Measurements from ENCODE around the gene DRD3.

Gene DRD3

DNA sequence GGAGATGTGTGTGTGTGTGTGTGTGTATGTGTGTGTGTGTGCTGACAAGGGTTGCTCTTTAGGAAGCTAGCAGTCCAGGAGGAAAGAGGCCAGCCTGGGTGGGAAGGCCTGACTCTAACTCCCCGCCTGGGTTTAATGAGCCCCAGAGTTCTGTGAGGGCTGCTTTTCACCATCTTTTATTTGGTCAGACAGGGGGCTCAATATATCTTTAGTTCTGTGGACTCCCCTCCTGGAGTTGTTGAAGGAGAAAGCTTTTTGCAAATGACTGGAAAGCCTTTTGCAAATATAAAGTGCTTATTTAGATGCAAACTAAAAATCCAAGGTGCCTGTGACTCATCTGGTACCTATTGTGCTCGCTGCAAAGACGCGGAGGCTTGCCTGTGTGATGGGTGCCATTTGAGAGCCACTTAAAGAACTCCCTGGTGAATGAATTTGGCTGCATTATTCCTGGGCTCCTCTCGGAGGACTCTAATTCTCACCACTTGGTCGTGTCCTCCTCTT is 24.5 kb downstream of the DRD3 start:
- TF ChIP-seq ZNF274 (IDR thresholded peaks at IDR 0.05; ENCODE audit: low read depth, low read length) = no peak
- H3K4me3 ChIP-seq (ENCODE audit: low read length) = no peak overlapping the region

DNA sequence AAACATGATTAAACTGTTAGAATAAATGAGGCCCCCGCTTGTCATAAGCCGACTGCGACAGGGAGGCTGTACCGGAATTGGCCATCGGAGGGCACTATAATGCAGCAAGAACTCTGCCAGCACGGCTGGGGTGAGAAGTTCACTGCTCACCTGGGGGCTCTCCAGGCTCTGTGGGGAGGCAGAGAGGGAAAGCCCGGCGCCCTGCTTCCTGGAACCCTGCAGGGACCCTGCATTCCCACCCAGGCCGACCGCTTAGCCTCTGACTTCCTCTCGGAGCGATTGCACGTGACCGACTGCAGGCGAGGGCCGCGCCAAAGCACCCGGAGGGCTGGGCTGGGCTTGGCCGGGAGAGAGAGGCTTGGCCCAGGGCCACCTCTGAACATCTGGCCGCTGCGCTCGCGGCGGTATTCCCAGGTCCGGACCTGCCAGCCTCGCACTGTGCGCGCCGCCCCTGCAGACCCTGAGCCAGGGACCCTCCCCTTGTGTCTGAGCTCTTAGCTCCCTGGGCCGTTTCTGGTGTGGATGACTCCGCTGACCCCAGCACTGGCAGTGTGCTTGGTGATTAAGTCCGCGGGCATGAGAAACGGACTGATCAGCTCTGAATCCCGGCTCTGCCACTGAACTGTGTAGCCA is 26.2 kb downstream of the DRD3 start:
- H3K4me3 ChIP-seq (ENCODE audit: low read length) = peak overlapping the region; percentile 31; the same call in 1 of the 2 replicates
- TF ChIP-seq ZNF274 (IDR thresholded peaks at IDR 0.05; ENCODE audit: low read depth, low read length) = no peak

DNA sequence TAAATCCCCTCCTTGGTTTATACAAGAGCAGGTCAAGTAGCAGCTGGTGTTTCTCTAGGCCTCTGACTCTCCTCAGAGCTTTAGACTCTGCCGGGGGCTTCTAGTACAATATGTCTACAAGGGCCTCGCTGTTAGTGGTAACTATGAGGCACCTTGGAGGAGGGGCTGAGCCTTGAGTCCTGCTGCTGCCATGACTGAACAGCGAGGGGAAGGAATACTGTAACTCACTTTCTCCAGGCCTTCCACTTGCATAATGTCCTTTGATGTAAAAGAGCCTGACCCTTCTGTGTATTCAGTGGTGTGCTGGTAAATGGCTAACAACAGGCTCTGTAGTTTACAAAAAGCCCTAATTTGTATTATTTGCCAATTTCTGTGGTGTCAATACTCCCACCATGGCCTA is 27.8 kb downstream of the DRD3 start:
- TF ChIP-seq ZNF274 (IDR thresholded peaks at IDR 0.05; ENCODE audit: low read depth, low read length) = no peak
- no peak overlapping the region for H3K4me3 ChIP-seq (ENCODE audit: low read length)

DNA sequence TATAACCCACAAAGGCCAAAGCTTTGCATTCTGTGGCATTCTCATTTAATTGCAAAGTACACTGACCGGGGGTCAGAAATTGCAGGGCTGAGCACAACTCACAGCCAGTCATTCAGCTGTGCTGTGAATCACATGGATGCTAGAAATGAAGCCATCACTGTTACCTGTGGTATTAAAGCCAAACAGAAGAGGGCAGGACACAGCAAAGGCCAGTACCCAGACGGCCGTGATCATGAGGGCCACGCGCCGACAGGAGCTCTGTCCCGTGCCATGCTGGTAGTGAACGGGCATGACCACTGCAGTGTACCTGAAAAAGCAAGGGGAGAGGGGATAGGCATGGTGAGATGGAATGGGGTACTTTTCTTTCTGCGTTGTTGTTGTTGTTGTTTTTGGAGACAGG is 31.6 kb downstream of the DRD3 start:
- TF ChIP-seq ZNF274 (IDR thresholded peaks at IDR 0.05; ENCODE audit: low read depth, low read length) = no peak
- H3K4me3 ChIP-seq (ENCODE audit: low read length) = no peak overlapping the region

DNA sequence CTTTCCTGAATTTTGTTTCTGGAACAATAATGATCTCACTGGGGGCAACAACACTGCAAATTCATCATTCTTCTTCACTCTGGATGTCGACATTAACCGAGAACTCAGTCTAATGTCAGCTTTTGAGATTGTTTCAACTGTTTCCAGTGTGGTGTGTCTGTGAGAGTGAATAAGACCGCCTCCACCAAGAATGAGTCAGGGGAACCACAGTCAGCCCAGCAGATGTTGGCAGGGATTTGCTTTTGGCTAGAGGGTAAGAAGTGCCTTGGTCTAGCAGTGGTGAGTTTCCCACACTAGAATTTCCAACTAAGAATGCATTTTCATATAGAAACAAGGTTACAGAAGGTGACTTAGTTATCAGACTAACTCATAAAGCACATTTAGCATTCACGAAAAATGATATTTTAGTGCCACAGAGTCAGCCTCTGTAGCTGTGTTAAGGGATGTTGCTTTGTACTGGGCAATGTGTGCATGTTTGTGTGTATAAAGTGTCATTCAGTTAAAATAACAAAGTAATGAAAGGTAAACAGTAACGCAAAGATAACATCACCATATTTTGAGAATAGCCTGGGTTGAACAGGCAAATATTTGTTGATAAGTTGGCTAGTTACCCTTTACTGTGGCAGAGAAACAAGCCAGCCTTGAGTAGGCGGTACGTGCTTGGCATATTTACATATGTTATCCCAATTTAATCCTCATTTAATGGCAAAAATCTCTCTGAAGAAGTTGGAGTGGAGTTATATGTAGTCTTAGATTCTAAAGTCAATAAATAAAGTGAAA is 33.8 kb downstream of the DRD3 start:
- no peak for TF ChIP-seq ZNF274 (IDR thresholded peaks at IDR 0.05; ENCODE audit: low read depth, low read length)
- H3K4me3 ChIP-seq (ENCODE audit: low read length) = no peak overlapping the region

DNA sequence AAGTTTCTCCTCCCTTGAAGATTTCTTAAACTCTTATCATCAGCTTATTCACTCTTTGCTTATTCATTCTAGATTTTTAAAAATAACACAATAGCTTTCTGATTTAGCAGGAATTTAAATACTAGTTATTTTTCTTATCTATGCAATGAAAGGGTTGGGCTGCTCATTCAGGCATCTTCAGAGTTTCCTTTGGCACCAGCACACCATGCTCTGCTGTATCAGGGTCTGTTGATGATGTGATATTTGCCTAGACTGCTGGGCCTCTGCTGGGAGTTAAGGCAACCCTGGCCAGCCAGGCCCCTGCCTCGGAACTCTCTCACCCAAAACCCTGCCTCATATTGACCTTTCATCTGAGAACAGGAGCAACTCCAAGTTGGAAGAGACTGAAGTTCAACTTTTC is 35.0 kb downstream of the DRD3 start:
- H3K4me3 ChIP-seq (ENCODE audit: low read length) = no peak overlapping the region
- no peak for TF ChIP-seq ZNF274 (IDR thresholded peaks at IDR 0.05; ENCODE audit: low read depth, low read length)

DNA sequence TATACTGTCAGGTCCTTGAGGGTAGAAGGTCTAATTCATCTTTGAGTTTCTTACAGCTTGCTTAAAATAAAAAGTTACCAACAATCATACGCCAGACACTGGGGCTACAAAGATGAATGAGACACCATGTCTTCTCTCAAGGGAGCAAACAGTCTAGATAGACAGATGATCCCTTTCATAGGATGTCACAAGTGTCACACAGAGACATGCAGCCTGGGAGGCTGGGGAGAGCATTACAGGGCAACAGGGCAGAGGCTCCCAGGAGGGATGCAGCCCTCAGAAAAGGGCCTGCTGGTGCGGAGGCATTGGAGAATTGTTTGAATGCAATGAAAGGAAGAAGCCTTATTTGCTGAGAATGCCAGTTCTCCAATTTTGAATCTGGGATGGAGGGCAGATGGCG is 39.0 kb downstream of the DRD3 start:
- H3K4me3 ChIP-seq (ENCODE audit: low read length) = no peak overlapping the region
- no peak for TF ChIP-seq ZNF274 (IDR thresholded peaks at IDR 0.05; ENCODE audit: low read depth, low read length)

DNA sequence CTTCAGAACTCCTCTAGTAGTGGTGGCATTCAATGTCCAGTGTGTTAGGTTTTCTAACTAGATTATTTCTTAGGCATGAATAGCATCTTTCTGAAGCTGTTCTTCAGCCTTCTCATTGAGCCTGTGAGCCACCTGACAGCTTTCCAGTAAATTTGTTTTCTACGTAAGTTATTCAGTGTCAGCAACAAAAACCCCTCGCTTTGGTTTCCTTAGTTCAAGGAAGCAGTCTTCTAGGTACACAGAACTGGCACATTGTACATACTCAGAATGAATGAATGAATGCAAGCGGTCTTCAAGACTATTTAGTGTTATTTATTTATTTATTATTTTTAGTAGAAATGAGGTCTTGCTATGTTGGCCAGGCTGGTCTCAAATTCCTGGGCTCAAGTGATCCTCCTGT is 44.9 kb downstream of the DRD3 start:
- no peak overlapping the region for H3K4me3 ChIP-seq (ENCODE audit: low read length)
- TF ChIP-seq ZNF274 (IDR thresholded peaks at IDR 0.05; ENCODE audit: low read depth, low read length) = no peak

DNA sequence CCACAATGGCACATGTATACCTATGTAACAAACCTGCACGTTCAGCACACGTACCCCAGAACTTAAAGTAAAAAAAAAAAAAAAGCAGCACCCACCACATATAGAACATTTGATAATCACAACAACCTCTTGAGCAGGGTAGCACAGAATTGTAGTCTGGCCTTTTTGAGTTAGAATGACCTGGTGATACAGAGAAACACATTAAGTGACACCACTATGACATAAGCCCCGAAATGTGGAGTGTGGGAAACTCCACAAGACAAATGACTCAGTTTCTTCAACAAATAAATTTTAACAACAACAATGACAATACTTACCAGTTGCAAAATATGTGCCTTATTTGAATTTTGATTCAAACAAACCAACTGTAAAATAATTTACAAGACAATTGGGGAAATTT is 46.4 kb downstream of the DRD3 start:
- H3K4me3 ChIP-seq (ENCODE audit: low read length) = no peak overlapping the region
- TF ChIP-seq ZNF274 (IDR thresholded peaks at IDR 0.05; ENCODE audit: low read depth, low read length) = no peak

DNA sequence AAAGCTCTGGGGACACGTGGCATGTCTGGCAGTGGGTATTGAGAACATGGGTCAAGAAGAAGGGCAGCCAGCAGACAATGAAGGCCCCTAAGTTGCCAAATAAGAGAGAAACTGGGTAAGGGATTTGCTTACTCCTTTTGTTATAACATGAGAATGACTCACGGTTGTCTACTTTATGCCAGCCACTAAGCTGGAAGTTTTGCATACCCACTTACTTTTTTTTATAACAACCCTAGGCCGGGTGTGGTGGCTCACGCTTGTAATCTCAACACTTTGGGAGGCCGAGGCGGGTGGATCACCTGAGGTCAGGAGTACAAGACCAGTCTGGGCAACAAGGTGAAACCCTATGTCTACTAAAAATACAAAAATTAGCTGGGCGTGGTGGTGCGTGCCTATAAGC is 50.0 kb downstream of the DRD3 start:
- TF ChIP-seq ZNF274 (IDR thresholded peaks at IDR 0.05; ENCODE audit: low read depth, low read length) = no peak
- H3K4me3 ChIP-seq (ENCODE audit: low read length) = no peak overlapping the region

DNA sequence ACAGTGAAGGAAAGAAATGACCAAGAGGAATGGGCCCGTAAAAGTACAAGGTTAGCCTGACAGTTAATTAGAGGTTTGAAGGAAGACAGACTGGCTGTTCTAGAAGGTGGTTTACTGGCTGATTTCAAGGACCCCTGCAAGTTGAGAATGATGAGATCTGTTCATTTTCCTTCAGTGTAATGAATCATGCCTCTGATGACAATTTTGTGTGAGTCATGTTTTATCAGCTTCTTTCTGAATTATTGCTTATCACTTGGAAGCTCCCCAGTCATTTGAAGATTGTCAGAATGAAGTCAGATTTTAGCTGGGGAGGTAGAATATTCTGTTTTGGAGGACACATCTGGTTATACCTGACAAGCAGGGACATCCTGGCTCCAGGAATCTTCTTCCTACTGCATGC is 50.6 kb downstream of the DRD3 start:
- no peak overlapping the region for H3K4me3 ChIP-seq (ENCODE audit: low read length)
- no peak for TF ChIP-seq ZNF274 (IDR thresholded peaks at IDR 0.05; ENCODE audit: low read depth, low read length)

DNA sequence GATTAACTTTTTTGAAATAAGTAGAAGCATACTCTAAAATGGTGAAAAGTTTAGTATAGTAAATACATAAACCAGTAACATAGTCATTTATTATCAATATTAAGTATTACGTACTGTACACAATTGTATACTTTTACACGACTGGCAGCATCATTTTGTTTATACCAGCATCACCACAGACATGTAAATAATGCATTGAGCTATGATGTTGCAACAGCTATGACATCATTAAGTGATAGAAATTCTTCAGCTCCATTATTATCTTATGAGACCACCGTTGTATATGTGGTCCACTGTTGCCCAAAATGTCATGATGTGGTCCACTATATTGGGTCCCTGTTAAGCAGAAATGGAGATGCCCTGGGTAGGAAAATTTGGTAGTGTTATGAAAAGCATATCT is 51.3 kb downstream of the DRD3 start:
- no peak overlapping the region for H3K4me3 ChIP-seq (ENCODE audit: low read length)
- TF ChIP-seq ZNF274 (IDR thresholded peaks at IDR 0.05; ENCODE audit: low read depth, low read length) = no peak

DNA sequence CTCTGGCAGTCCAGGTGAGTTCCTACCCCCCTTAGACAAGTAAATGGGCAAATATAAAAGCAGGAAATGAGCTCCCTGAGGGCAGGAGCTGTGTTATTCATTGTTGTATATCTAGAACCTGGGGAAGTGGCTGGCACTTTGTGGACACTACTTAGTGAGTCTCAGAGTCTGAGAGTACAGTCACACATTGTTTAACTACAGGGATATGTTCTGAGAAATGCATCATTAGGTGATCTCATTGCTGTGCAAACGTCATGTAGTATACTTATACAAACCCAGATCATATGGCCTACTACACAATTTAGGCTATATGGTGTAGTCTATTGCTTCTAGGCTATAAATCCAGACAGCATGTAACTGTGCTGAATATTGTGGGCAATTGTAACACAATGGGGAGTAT is 52.4 kb downstream of the DRD3 start:
- no peak for TF ChIP-seq ZNF274 (IDR thresholded peaks at IDR 0.05; ENCODE audit: low read depth, low read length)
- no peak overlapping the region for H3K4me3 ChIP-seq (ENCODE audit: low read length)

DNA sequence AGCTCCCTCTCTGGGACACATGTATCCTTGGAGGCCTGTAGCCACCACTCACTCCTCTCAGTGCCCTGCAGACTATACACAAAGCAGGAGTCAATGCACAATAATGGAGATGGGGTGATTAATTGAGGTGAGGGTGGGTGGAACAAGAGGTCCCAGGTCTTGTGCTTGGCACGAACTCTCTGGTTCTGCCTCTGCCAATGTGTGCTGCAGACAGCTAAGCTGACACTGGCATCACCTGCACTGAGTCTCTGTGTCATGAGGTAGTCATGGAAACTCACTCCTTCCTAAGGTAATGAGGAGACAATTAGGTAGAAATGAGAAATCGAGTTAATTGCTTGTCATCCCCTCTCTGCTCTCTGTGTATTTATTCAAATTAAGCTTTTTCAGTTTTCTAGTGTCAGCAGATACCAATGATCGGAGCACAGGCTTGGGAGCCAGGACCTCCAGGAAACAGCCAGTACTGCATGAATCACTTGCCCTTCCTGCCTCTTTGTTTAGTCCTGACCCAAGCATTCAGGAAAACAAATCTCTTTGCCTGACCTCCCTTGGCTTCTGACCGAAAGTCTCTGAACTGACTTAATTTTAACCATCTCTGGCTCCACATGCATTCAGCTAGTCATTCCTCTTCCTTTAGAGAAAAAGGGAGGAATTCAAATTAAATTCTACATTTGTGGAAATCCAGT is 56.7 kb downstream of the DRD3 start:
- TF ChIP-seq ZNF274 (IDR thresholded peaks at IDR 0.05; ENCODE audit: low read depth, low read length) = no peak

DNA sequence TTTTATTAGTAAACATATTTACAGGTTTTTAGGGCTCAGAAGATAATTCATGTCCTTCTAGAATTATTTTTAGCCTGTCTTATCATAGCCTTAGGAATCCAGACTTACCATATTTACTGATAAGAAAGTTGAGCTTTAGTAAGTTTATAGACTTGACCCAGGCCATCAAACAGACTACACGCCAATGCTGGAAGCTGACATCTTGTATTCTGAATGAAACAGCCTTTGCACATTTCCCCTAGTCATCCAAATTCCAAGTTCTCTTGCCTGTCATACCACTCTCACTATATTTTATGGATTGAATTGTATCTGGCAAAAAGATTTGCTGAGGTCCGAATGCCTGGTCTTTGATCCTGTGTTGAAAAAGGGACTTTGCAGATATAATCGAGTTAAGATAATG is 58.6 kb downstream of the DRD3 start:
- no peak overlapping the region for H3K4me3 ChIP-seq (ENCODE audit: low read length)
- no peak for TF ChIP-seq ZNF274 (IDR thresholded peaks at IDR 0.05; ENCODE audit: low read depth, low read length)

More for the DNA sequence above, 56.7 kb downstream of the DRD3 start:
- no peak overlapping the region for H3K4me3 ChIP-seq (ENCODE audit: low read length)
